ENCODE measurements around the gene IFNA8. TPM values are rescaled to one million over a fixed set of nuclear protein-coding genes. Genes with fewer than 3 reads are reported as not detected.

The IFNA8 gene
- total RNA-seq, 2 donors from 2014 or later: not detected

GRCh38 chr9:21450733-21451394, 41.9 kb downstream of the IFNA8 start:
- Histone ChIP-seq H3K9me3 (ENCODE audit: control insufficient read depth, low read length) (no peaks in the 10 kb centered on the region), H3K27ac (ENCODE audit: low read depth, low read length) (no peak overlapping the region), H3K4me3 (ENCODE audit: low read length) (no peak overlapping the region), H3K27me3 (ENCODE audit: control insufficient read depth, insufficient read depth, low read length, poor library complexity, severe bottlenecking) (no peaks in the 10 kb centered on the region), H3K36me3 (ENCODE audit: control insufficient read depth, insufficient read depth, low read length) (no peaks in the 10 kb centered on the region), H3K4me1 (ENCODE audit: control insufficient read depth, insufficient read depth, low read length) (no peaks in the 10 kb centered on the region), H3K9ac (ENCODE audit: extremely low read depth, low read length, poor library complexity, severe bottlenecking) (no peak overlapping the region)
- WGBS, 2 experiments (ENCODE audit: insufficient coverage in 1 of 2, insufficient read length in 1 of 2): 89% methylated on average over 4 of the region's 4 CpGs; no CpG with 5 or more reads in 1 of the 2 experiments
- no peak for TF ChIP-seq CTCF (conservative IDR thresholded peaks at IDR 0.05)
- Mint-ChIP-seq H3K27me3 (ENCODE audit: insufficient read depth) (peaks cover 6% of the 10 kb centered on the region), H3K27ac (no peak overlapping the region), H3K36me3 (ENCODE audit: low read depth) (no peaks in the 10 kb centered on the region), H3K4me3 (no peak overlapping the region), H3K9me3 (no peaks in the 10 kb centered on the region), H3K4me1 (peaks cover 18% of the 10 kb centered on the region)
- DNase-seq: no peak

DNA sequence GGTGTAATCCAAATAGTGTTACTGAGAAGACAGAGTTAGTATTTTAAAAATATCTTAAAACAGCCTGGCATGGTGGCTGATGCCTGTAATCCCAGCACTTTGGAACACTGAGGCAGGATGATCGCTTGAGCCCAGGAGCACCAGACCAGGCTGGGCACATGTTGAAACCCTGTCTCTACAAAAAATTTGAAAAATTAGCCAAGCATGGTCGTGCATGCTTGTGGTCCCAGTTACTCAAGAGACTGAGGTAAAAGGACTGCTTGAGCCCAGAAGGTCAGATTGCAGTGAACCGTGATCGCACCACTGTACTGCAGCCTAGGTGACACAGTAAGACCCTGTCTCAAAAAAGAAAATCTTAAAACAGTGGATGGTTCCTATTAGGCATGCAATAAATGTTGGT, 43.8 kb downstream of the IFNA8 start:
- H3K36me3 Mint-ChIP-seq (ENCODE audit: low read depth): no peaks in the 10 kb centered on the region
- Histone ChIP-seq H3K9ac (ENCODE audit: extremely low read depth, low read length, poor library complexity, severe bottlenecking) (no peak overlapping the region), H3K4me1 (ENCODE audit: control insufficient read depth, insufficient read depth, low read length) (no peaks in the 10 kb centered on the region), H3K4me3 (ENCODE audit: low read length) (no peak overlapping the region), H3K27ac (ENCODE audit: low read depth, low read length) (no peak overlapping the region), H3K27me3 (ENCODE audit: control insufficient read depth, insufficient read depth, low read length, poor library complexity, severe bottlenecking) (no peaks in the 10 kb centered on the region), H3K9me3 (ENCODE audit: control insufficient read depth, low read length) (no peaks in the 10 kb centered on the region), H3K36me3 (ENCODE audit: control insufficient read depth, insufficient read depth, low read length) (no peaks in the 10 kb centered on the region)
- H3K27ac Mint-ChIP-seq: no peak overlapping the region
- DNase-seq: no peak
- WGBS, 2 experiments (ENCODE audit: insufficient coverage in 1 of 2, insufficient read length in 1 of 2): 84 to 92% methylated on average over 2 to 4 of the region's 4 CpGs
- TF ChIP-seq CTCF (conservative IDR thresholded peaks at IDR 0.05): no peak
- no peak overlapping the region for H3K4me3 Mint-ChIP-seq
- no peaks in the 10 kb centered on the region for H3K9me3 Mint-ChIP-seq
- peaks cover 18% of the 10 kb centered on the region for H3K4me1 Mint-ChIP-seq
- H3K27me3 Mint-ChIP-seq (ENCODE audit: insufficient read depth): peaks cover 6% of the 10 kb centered on the region

DNA sequence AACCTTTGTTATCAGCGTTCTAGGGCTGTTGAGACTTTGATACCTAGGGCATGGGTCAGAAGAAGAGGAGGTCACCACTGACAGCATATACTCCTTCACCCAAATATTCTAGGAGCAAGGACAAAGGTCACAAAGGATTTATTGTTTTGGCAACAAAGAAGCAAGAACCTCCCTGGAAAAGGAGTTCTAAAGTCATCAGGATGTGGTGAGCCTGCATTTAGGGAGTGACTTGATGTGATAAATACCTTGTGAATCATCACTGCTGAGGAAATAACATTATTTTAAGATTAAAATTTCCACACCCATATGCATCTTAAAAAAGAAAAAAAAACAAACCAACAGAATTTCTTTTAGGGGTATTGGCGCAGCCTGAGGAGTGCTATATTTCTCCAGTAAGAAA, 45.2 kb downstream of the IFNA8 start:
- TF ChIP-seq CTCF (conservative IDR thresholded peaks at IDR 0.05): no peak
- no peak overlapping the region for H3K4me3 Mint-ChIP-seq
- H3K4me1 ChIP-seq (ENCODE audit: control insufficient read depth, insufficient read depth, low read length): no peaks in the 10 kb centered on the region
- H3K36me3 ChIP-seq (ENCODE audit: control insufficient read depth, insufficient read depth, low read length): no peaks in the 10 kb centered on the region
- no peaks in the 10 kb centered on the region for H3K9me3 ChIP-seq (ENCODE audit: control insufficient read depth, low read length)
- H3K4me3 ChIP-seq (ENCODE audit: low read length): no peak overlapping the region
- peaks cover 5% of the 10 kb centered on the region for H3K9me3 Mint-ChIP-seq
- no peak overlapping the region for H3K9ac ChIP-seq (ENCODE audit: extremely low read depth, low read length, poor library complexity, severe bottlenecking)
- no peak overlapping the region for H3K27ac Mint-ChIP-seq
- WGBS, 2 experiments (ENCODE audit: insufficient coverage in 1 of 2, insufficient read length in 1 of 2): 79% methylated on average over 2 of the region's 2 CpGs; no CpG with 5 or more reads in 1 of the 2 experiments
- no peaks in the 10 kb centered on the region for H3K27me3 ChIP-seq (ENCODE audit: control insufficient read depth, insufficient read depth, low read length, poor library complexity, severe bottlenecking)
- H3K27me3 Mint-ChIP-seq (ENCODE audit: insufficient read depth): peaks cover 6% of the 10 kb centered on the region
- H3K4me1 Mint-ChIP-seq: peaks cover 18% of the 10 kb centered on the region
- H3K36me3 Mint-ChIP-seq (ENCODE audit: low read depth): no peaks in the 10 kb centered on the region
- DNase-seq: no peak
- H3K27ac ChIP-seq (ENCODE audit: low read depth, low read length): no peak overlapping the region

Data from endodermal cell (in vitro differentiated cells).